Erythroblast (primary cell): ENCODE data around the gene MAD1L1.

Experiments
- GATA1 ChIP-seq: IDR thresholded peaks from 2 replicates; pipeline ENCODE4 v1.6.1; 2011; ENCODE audit warnings: low read depth, mild to moderate bottlenecking, control low read depth, low read length, moderate library complexity
- POLR2A ChIP-seq: IDR thresholded peaks from 2 replicates; pipeline ENCODE4 v1.6.1; 2011; ENCODE audit warnings: mild to moderate bottlenecking, low read length

DNA sequence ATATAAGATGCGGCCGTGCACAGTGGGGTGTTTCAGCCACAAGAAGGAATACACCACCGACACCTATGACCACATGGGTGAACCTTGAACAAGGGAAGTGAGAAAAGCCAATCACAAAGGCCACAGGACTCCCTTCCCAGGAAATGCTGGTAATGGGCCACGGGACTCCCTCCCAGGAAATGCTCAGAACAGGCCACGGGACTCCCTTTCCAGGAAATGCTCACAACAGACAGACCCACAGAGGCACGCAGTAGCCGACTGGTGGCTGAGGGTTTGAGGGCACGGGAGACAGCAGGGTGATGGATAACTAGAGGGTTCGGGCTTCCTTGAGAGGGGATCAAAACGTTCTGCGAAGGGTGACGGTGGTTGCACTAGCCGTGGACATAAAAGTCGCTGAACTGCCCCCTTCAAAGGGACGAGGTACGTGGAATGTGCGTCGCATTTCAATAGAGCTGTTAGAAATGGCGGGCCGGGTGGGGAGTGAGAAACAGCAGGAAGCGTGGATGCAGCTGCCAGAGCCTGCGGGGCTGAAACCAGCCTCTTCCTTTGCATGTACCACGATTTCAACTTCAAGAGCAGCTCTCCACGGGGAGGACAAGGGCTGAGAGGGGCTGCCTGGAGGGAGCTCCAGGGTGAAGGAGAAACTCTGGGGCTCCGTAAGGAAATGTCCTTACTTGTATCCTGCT lies 288.7 kb downstream of the MAD1L1 start:
- TF ChIP-seq POLR2A (no peak), GATA1 (no peak)
